GM12878 (cell line): ENCODE results near the gene MPP2. TPM values are rescaled to one million over a fixed set of nuclear protein-coding genes. Genes with fewer than 3 reads are reported as not detected.

Experiments
- ATAC-seq: fragments of 200-7000 bp; cut with Tn5 transposase; 3 replicates; pipeline ENCODE4 v1.9.1; 2020; ENCODE audit warnings: mild to moderate bottlenecking, moderate library complexity
- BruUV-seq: library from RNA; stranded (reverse); fragments of 400-500 nt; replicated peaks from 2 replicates; lab custom pipeline; 2021; lab: Mats Ljungman, UMichigan
- CTCF ChIA-PET: fragments of 300-600 bp; sonication (Branson Sonifier 250); formaldehyde crosslinking; extraction: SDS; loops from one replicate; lab custom pipeline; 2021; ENCODE audit warnings: inconsistent platforms; lab: Yijun Ruan, JAX
- POLR2A ChIA-PET: fragments of 350-600 bp; formaldehyde crosslinking; extraction: SDS; loops from one replicate; lab custom pipeline; 2021; ENCODE audit warnings: inconsistent platforms; lab: Charles Lee
- RAD21 ChIA-PET: fragments of 300-600 bp; sonication (Branson Sonifier 250); formaldehyde crosslinking; loops from one replicate; lab custom pipeline; 2023; ENCODE audit warnings: antibody characterized with exemption; ENCODE audit not compliant: unreplicated experiment; lab: Charles Lee
- SMC1A ChIA-PET: fragments of 300-600 bp; sonication (Branson Sonifier 250); formaldehyde crosslinking; loops from one replicate; lab custom pipeline; 2023; ENCODE audit not compliant: unreplicated experiment, uncharacterized antibody; lab: Charles Lee
- DNase-seq: peaks from one replicate; pipeline ENCODE4 v3.0.0-alpha.2; 2011; ENCODE audit warnings: low read depth, low spot score
- FAIRE-seq: peaks from 3 replicates; lab custom pipeline; 2011; peaks lifted over from hg19 to GRCh38; lab: Jason Lieb, UNC
- H2AFZ ChIP-seq: 2 replicates; pipeline ENCODE4 v1.6.0; 2011; ENCODE audit warnings: low read depth, low read length, control low read depth; ENCODE audit not compliant: control insufficient read depth
- H3K27ac ChIP-seq: 2 replicates; pipeline ENCODE4 v1.5.1; 2011; ENCODE audit warnings: control low read depth; ENCODE audit not compliant: control insufficient read depth, insufficient read depth
- H3K27me3 ChIP-seq, 2 experiments: replicated peaks in 1 of 2; 2 replicates each; pipeline versions ENCODE4 v1.6.0 to v1.6.1; 2011; ENCODE audit warnings: low read length in 1 of 2; ENCODE audit not compliant: control insufficient read depth in 2 of 2, insufficient read depth in 2 of 2
- H3K36me3 ChIP-seq, 2 experiments: 2 replicates each; pipeline ENCODE4 v1.5.1; 2011; ENCODE audit warnings: low read length in 1 of 2; ENCODE audit not compliant: control insufficient read depth in 2 of 2, insufficient read depth in 2 of 2
- H3K4me1 ChIP-seq: 2 replicates; pipeline ENCODE4 v1.6.1; 2011; ENCODE audit warnings: mild to moderate bottlenecking, low read length, moderate library complexity, mixed read lengths; ENCODE audit not compliant: control insufficient read depth, insufficient read depth
- H3K4me2 ChIP-seq: 2 replicates; pipeline ENCODE4 v1.6.0; 2011; ENCODE audit warnings: control low read depth; ENCODE audit not compliant: control insufficient read depth, insufficient read depth
- H3K4me3 ChIP-seq: fragments of 200-600 bp; sonication (generic); 2 replicates; pipeline ENCODE4 v1.5.1; 2016
- H3K79me2 ChIP-seq: 2 replicates; pipeline ENCODE4 v1.6.0; 2011; ENCODE audit warnings: low read length; ENCODE audit not compliant: control insufficient read depth, insufficient read depth
- H3K9ac ChIP-seq: 2 replicates; pipeline ENCODE4 v1.8.0; 2011; ENCODE audit warnings: low read length, control low read depth, mixed read lengths; ENCODE audit not compliant: control insufficient read depth, insufficient read depth
- H3K9me3 ChIP-seq: replicated peaks from 3 replicates; pipeline ENCODE4 v1.5.1; 2011; ENCODE audit warnings: mild to moderate bottlenecking, low read length; ENCODE audit not compliant: control insufficient read depth, insufficient read depth
- H4K20me1 ChIP-seq: 2 replicates; pipeline ENCODE4 v1.6.0; 2011; ENCODE audit not compliant: control insufficient read depth, insufficient read depth
- CBX3 ChIP-seq: fragments of 200-600 bp; sonication (generic); IDR thresholded peaks from 2 replicates; pipeline ENCODE4 v1.6.1; 2016; ENCODE audit warnings: low read depth, borderline replicate concordance
- CUX1 ChIP-seq: IDR thresholded peaks from 2 replicates; pipeline ENCODE4 v1.6.1; 2012; ENCODE audit warnings: improper control_type of control experiment, low read depth, low read length; ENCODE audit not compliant: insufficient replicate concordance
- EP300 ChIP-seq, 2 experiments: fragments of 150-350 bp in 1 of 2; IDR thresholded peaks; 2 replicates each; pipeline ENCODE4 v1.6.1; 2011 to 2012; ENCODE audit warnings: low read depth in 2 of 2, low read length in 2 of 2, borderline replicate concordance in 1 of 2, improper control_type of control experiment in 1 of 2, inconsistent platforms in 1 of 2; ENCODE audit not compliant: control insufficient read depth in 1 of 2
- FOXM1 ChIP-seq: IDR thresholded peaks from 2 replicates; pipeline ENCODE4 v1.6.1; 2012; ENCODE audit warnings: low read depth, mild to moderate bottlenecking, inconsistent platforms, low read length, moderate library complexity
- IKZF1 ChIP-seq: fragments of 450-650 bp; conservative IDR thresholded peaks from 2 replicates; pipeline ENCODE4 v1.6.1; 2017; ENCODE audit warnings: antibody characterized with exemption, mild to moderate bottlenecking
- KDM1A ChIP-seq: fragments of 200-600 bp; sonication (generic); IDR thresholded peaks from 2 replicates; pipeline ENCODE4 v1.6.1; 2016; ENCODE audit warnings: borderline replicate concordance
- MEF2A ChIP-seq: IDR thresholded peaks from 2 replicates; pipeline ENCODE4 v1.6.1; 2011; ENCODE audit warnings: low read depth, mild to moderate bottlenecking, low read length, moderate library complexity; ENCODE audit not compliant: insufficient read depth
- MEF2B ChIP-seq: fragments of 450-650 bp; IDR thresholded peaks from 2 replicates; pipeline ENCODE4 v1.6.1; 2018; ENCODE audit warnings: mild to moderate bottlenecking, moderate library complexity; ENCODE audit not compliant: partially characterized antibody, poor library complexity, severe bottlenecking
- NR2C2 ChIP-seq: IDR thresholded peaks from 2 replicates; pipeline ENCODE4 v1.6.1; 2011; ENCODE audit warnings: borderline replicate concordance, low read depth; ENCODE audit not compliant: control insufficient read depth, insufficient read length
- PML ChIP-seq: IDR thresholded peaks from 2 replicates; pipeline ENCODE4 v1.6.1; 2012; ENCODE audit warnings: low read length, inconsistent platforms
- SREBF1 ChIP-seq: IDR thresholded peaks from 2 replicates; pipeline ENCODE4 v1.6.1; 2012; ENCODE audit warnings: mild to moderate bottlenecking, low read length
- ZNF217 ChIP-seq: fragments of 450-650 bp; IDR thresholded peaks from 2 replicates; pipeline ENCODE4 v1.6.1; 2017; ENCODE audit warnings: antibody characterized with exemption, mild to moderate bottlenecking
- WGBS: methylation state at CpG from one replicate; pipeline ENCODE4 v1.1.6; 2016; ENCODE audit warnings: low lambda C conversion rate; ENCODE audit not compliant: insufficient replicate concordance, insufficient coverage; ENCODE audit errors: missing lambda C conversion rate; 5-methylcytosine and 5-hydroxymethylcytosine counted together
- in situ Hi-C: fragments of 300-500 bp; cut with MboI; formaldehyde crosslinking; loops from 9 replicates; pipeline ENCODE4 v1.14.3; 2018; ENCODE audit warnings: mixed read lengths
- intact Hi-C: fragments of 100-400 bp; cut with micrococcal nuclease; formaldehyde crosslinking; loops from one replicate; pipeline ENCODE4 v1.14.2; 2022; ENCODE audit not compliant: unreplicated experiment
- polyA plus RNA-seq, 11 experiments: library from polyadenylated mRNA; depleted of rRNA in 4 of 11; unstranded in 6 of 11; stranded (reverse) in 5 of 11; fragments of >200 nt; fragmentation: Nextera tagmentation in 4 of 11; fragmentation: Illumina TruSeq in 1 of 11; extraction: Ambion mirVana in 4 of 11; extraction: Trizol in 1 of 11; gene quantifications; 1 replicate in 1 of 11; 2 replicates in 10 of 11; pipeline versions ENCODE4 v1.2.1 to v1.2.3, GENCODE V29; 2011 to 2016; ENCODE audit warnings: inconsistent platforms in 2 of 11, missing spikeins in 2 of 11, low read depth in 1 of 11
- total RNA-seq, 4 experiments: library from RNA; depleted of rRNA in 3 of 4; stranded (reverse); fragments of >200 nt in 3 of 4; fragmentation: Illumina TruSeq in 1 of 4; extraction: Trizol in 1 of 4; gene quantifications; 2 replicates each; pipeline versions ENCODE4 v1.2.1 to v1.2.3, GENCODE V29; 2013 to 2021

Gene MPP2
- total and polyA plus RNA-seq, 10 of the 15 experiments (the other 5 are each of a cell fraction or from before 2014, with no cell fraction given), result 0.02 to 0.23 (median 0.15) TPM; not detected in 2

- no peak for TF ChIP-seq MEF2A
- TF ChIP-seq KDM1A, result no peak
- no peak for TF ChIP-seq NR2C2
- no peak for TF ChIP-seq EP300 (IDR thresholded peaks at IDR 0.05; ENCODE audit: borderline replicate concordance in 1 of 2, control insufficient read depth in 1 of 2, low read depth in 2 of 2, low read length in 2 of 2)
- TF ChIP-seq SREBF1, result no peak
- no peak for TF ChIP-seq MEF2B
- no peak for TF ChIP-seq ZNF217
- TF ChIP-seq CBX3, result no peak
- no peak for TF ChIP-seq FOXM1
- TF ChIP-seq IKZF1, result no peak
- TF ChIP-seq PML, result no peak
- no peak for TF ChIP-seq CUX1
- Histone ChIP-seq H3K27me3 (peaks cover 0 to 7% of the 10 kb centered on the region in 2 experiments; a peak in 3 of 4 replicates), H3K9me3 (no peaks in the 10 kb centered on the region), H3K36me3 (no peaks in the 10 kb centered on the region), H3K4me2 (no peak overlapping the region), H4K20me1 (no peaks in the 10 kb centered on the region), H3K9ac (no peak overlapping the region), H3K4me3 (no peak overlapping the region), H3K27ac (no peak overlapping the region), H3K79me2 (no peaks in the 10 kb centered on the region), H3K4me1 (no peaks in the 10 kb centered on the region), H2AFZ (no peak overlapping the region)
- WGBS, result 58% methylated on average over 9 of the region's 9 CpGs
- DNase-seq, result no peak
- ChIA-PET CTCF (interaction anchor here (1.0 kb wide), 1 partner anchor 18 kb away, joined by 3 read pairs; no protein-coding TSS in a partner anchor), SMC1A (interaction anchor here (0.7 to 1.0 kb wide), 2 partner anchors 13 to 155 kb away, joined by 3 read pairs; no protein-coding TSS in a partner anchor), RAD21 (interaction anchor here (1.0 kb wide), 1 partner anchor 17 kb away, joined by 3 read pairs; no protein-coding TSS in a partner anchor), POLR2A (no interaction called here)
- BruUV-seq, result no TSS peak
- intact Hi-C loops (no loop called here), in situ Hi-C loops (no loop called here)
- ATAC-seq, result no peak
- no peak for FAIRE-seq
Observed at GRCh38 chr17:43827596-43827995, 79.7 kb downstream of the MPP2 start.
